ENCODE data around the gene F7.

GRCh38 chr13:113121183-113121927, 15.8 kb downstream of the F7 start:
- TF ChIP-seq CTCF (IDR thresholded peaks at IDR 0.05 in 4 of 5, conservative IDR thresholded peaks at IDR 0.05 in 1 of 5) (no peak), POLR2A (IDR thresholded peaks at IDR 0.05) (no peak)
